CD4-positive, alpha-beta T cell treated with Interleukin-6 at 100 ng/mL for 8 hours (primary cell): ENCODE results near the gene ZSCAN5B.
"Not testable (repeated sequence)": the region's sequence is repeated elsewhere in the genome, so short reads cannot be mapped to it uniquely, and the experiment has no call there.

Experiments
- DNase-seq: peaks from one replicate; pipeline ENCODE4 v3.0.0-alpha.2; 2020; ENCODE audit warnings: mixed read lengths, low spot score

Gene ZSCAN5B

GRCh38 chr19:56197646-56198045 is at the start of gene ZSCAN5B:
ZSCAN5B (minus strand) TSS chr19:56197783; CDS start chr19:56193052, 4,731 bp downstream.
- DNase-seq: not testable (repeated sequence)

GRCh38 chr19:56245764-56246163 is 48.2 kb upstream of the ZSCAN5B start:
- not testable (repeated sequence) for DNase-seq

- DNase-seq: no peak
Observed at GRCh38 chr19:56245121-56245740, 47.6 kb upstream of the ZSCAN5B start.

- no peak for DNase-seq
Observed at GRCh38 chr19:56223481-56223880, 25.9 kb upstream of the ZSCAN5B start.

- DNase-seq: no peak
Observed at GRCh38 chr19:56222901-56223300, 25.3 kb upstream of the ZSCAN5B start.

GRCh38 chr19:56221851-56222250 is 24.3 kb upstream of the ZSCAN5B start:
- no peak for DNase-seq

- DNase-seq: not testable (repeated sequence)
Observed at GRCh38 chr19:56221442-56221841, 23.9 kb upstream of the ZSCAN5B start.

- no peak for DNase-seq
Observed at GRCh38 chr19:56218961-56219360, 21.4 kb upstream of the ZSCAN5B start.

- DNase-seq: no peak
Observed at GRCh38 chr19:56217039-56217949, 19.7 kb upstream of the ZSCAN5B start.

GRCh38 chr19:56211718-56212117 is 14.1 kb upstream of the ZSCAN5B start:
- no peak for DNase-seq

- DNase-seq: not testable (repeated sequence)
Observed at GRCh38 chr19:56210036-56210435, 12.5 kb upstream of the ZSCAN5B start.

GRCh38 chr19:56209091-56209490 is 11.5 kb upstream of the ZSCAN5B start:
- no peak for DNase-seq

GRCh38 chr19:56207581-56207980 is 10.0 kb upstream of the ZSCAN5B start:
- not testable (repeated sequence) for DNase-seq

- no peak for DNase-seq
Observed at GRCh38 chr19:56201973-56202372, 4.4 kb upstream of the ZSCAN5B start, which contains the start of gene ZSCAN5C. ZSCAN5C (plus strand) TSS chr19:56202273; CDS start chr19:56205914, 3,641 bp downstream.

GRCh38 chr19:56199687-56200086 is 2.1 kb upstream of the ZSCAN5B start:
- DNase-seq: no peak

- DNase-seq: no peak
Observed at GRCh38 chr19:56193981-56194640, 3.5 kb downstream of the ZSCAN5B start.

- no peak for DNase-seq
Observed at GRCh38 chr19:56191711-56192110, 5.9 kb downstream of the ZSCAN5B start.

GRCh38 chr19:56191115-56191514 is 6.5 kb downstream of the ZSCAN5B start:
- DNase-seq: no peak

- DNase-seq: no peak
Observed at GRCh38 chr19:56189785-56190184, 7.8 kb downstream of the ZSCAN5B start.

- DNase-seq: no peak
Observed at GRCh38 chr19:56177564-56178243, 19.9 kb downstream of the ZSCAN5B start.

GRCh38 chr19:56176881-56177280 is 20.7 kb downstream of the ZSCAN5B start:
- DNase-seq: no peak

- DNase-seq: not testable (repeated sequence)
Observed at GRCh38 chr19:56176310-56176709, 21.3 kb downstream of the ZSCAN5B start.
